Liver (tissue), 3 donors: ENCODE data around the gene PTH2.

Experiments
- GABPA ChIP-seq, 2 donors: IDR thresholded peaks in 1 of 2; conservative IDR thresholded peaks in 1 of 2; 2 replicates each; pipeline ENCODE4 v1.6.1; 2016; ENCODE audit warnings: antibody characterized with exemption in 2 of 2, mild to moderate bottlenecking in 1 of 2, moderate library complexity in 1 of 2
- HNF4G ChIP-seq: IDR thresholded peaks from 2 replicates; pipeline ENCODE4 v1.6.1; 2016; ENCODE audit warnings: antibody characterized with exemption
- JUND ChIP-seq, 2 donors: IDR thresholded peaks; 2 replicates each; pipeline ENCODE4 v1.6.1; 2016; ENCODE audit warnings: antibody characterized with exemption in 2 of 2
- RAD21 ChIP-seq, 2 donors: IDR thresholded peaks; 2 replicates each; pipeline ENCODE4 v1.6.1; 2016; ENCODE audit warnings: antibody characterized with exemption in 2 of 2, mild to moderate bottlenecking in 2 of 2
- SP1 ChIP-seq: IDR thresholded peaks from 2 replicates; pipeline ENCODE4 v1.6.1; 2018; ENCODE audit warnings: antibody characterized with exemption, mild to moderate bottlenecking
- TF ChIP-seq, protein P1 (sequence below): fragments of 150-350 bp; IDR thresholded peaks from 2 replicates; pipeline ENCODE4 v1.5.1; 2017; ENCODE audit warnings: improper control_type of control experiment, low read depth, low read length; ENCODE audit not compliant: missing input control
- TF ChIP-seq, protein P2 (sequence below): IDR thresholded peaks from 2 replicates; pipeline ENCODE4 v1.6.1; 2016; ENCODE audit warnings: antibody characterized with exemption
- TF ChIP-seq, protein P3 (sequence below): IDR thresholded peaks from 2 replicates; pipeline ENCODE4 v1.6.1; 2016; ENCODE audit warnings: antibody characterized with exemption
- TF ChIP-seq, protein P4 (sequence below): IDR thresholded peaks from 2 replicates; pipeline ENCODE4 v1.6.1; 2016; ENCODE audit warnings: antibody characterized with exemption, mild to moderate bottlenecking
- donor health status: healthy.
- donor health status: healthy.

DNA sequence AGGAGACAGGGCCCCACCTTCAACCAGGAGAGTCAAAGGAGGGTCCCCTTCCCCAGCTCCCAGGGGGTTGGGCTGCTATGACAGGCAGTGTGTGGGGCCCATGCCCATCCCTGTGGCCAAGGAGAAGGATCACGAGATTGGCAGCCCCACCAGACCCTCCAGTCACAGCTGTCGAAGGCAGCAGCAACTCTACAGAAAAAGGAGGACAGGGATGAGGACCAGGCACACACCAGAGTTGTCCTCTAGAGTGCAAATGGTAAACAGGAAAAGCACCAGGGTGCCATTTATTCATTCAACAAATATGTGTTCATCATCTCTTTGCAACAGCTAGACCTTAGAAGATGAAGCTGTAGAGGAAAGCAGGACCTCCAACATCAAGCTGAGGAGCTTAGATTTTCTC lies 4.1 kb downstream of the PTH2 start:
- TF ChIP-seq, protein P1, sequence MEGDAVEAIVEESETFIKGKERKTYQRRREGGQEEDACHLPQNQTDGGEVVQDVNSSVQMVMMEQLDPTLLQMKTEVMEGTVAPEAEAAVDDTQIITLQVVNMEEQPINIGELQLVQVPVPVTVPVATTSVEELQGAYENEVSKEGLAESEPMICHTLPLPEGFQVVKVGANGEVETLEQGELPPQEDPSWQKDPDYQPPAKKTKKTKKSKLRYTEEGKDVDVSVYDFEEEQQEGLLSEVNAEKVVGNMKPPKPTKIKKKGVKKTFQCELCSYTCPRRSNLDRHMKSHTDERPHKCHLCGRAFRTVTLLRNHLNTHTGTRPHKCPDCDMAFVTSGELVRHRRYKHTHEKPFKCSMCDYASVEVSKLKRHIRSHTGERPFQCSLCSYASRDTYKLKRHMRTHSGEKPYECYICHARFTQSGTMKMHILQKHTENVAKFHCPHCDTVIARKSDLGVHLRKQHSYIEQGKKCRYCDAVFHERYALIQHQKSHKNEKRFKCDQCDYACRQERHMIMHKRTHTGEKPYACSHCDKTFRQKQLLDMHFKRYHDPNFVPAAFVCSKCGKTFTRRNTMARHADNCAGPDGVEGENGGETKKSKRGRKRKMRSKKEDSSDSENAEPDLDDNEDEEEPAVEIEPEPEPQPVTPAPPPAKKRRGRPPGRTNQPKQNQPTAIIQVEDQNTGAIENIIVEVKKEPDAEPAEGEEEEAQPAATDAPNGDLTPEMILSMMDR = no peak
- TF ChIP-seq, protein P2, sequence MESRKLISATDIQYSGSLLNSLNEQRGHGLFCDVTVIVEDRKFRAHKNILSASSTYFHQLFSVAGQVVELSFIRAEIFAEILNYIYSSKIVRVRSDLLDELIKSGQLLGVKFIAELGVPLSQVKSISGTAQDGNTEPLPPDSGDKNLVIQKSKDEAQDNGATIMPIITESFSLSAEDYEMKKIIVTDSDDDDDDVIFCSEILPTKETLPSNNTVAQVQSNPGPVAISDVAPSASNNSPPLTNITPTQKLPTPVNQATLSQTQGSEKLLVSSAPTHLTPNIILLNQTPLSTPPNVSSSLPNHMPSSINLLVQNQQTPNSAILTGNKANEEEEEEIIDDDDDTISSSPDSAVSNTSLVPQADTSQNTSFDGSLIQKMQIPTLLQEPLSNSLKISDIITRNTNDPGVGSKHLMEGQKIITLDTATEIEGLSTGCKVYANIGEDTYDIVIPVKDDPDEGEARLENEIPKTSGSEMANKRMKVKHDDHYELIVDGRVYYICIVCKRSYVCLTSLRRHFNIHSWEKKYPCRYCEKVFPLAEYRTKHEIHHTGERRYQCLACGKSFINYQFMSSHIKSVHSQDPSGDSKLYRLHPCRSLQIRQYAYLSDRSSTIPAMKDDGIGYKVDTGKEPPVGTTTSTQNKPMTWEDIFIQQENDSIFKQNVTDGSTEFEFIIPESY = no peak
- TF ChIP-seq RAD21 (IDR thresholded peaks at IDR 0.05) (no peak), HNF4G (no peak), SP1 (no peak), JUND (IDR thresholded peaks at IDR 0.05) (no peak), GABPA (IDR thresholded peaks at IDR 0.05 in 1 of 2, conservative IDR thresholded peaks at IDR 0.05 in 1 of 2) (no peak)
- TF ChIP-seq, protein P3, sequence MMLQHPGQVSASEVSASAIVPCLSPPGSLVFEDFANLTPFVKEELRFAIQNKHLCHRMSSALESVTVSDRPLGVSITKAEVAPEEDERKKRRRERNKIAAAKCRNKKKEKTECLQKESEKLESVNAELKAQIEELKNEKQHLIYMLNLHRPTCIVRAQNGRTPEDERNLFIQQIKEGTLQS = no peak
- TF ChIP-seq, protein P4, sequence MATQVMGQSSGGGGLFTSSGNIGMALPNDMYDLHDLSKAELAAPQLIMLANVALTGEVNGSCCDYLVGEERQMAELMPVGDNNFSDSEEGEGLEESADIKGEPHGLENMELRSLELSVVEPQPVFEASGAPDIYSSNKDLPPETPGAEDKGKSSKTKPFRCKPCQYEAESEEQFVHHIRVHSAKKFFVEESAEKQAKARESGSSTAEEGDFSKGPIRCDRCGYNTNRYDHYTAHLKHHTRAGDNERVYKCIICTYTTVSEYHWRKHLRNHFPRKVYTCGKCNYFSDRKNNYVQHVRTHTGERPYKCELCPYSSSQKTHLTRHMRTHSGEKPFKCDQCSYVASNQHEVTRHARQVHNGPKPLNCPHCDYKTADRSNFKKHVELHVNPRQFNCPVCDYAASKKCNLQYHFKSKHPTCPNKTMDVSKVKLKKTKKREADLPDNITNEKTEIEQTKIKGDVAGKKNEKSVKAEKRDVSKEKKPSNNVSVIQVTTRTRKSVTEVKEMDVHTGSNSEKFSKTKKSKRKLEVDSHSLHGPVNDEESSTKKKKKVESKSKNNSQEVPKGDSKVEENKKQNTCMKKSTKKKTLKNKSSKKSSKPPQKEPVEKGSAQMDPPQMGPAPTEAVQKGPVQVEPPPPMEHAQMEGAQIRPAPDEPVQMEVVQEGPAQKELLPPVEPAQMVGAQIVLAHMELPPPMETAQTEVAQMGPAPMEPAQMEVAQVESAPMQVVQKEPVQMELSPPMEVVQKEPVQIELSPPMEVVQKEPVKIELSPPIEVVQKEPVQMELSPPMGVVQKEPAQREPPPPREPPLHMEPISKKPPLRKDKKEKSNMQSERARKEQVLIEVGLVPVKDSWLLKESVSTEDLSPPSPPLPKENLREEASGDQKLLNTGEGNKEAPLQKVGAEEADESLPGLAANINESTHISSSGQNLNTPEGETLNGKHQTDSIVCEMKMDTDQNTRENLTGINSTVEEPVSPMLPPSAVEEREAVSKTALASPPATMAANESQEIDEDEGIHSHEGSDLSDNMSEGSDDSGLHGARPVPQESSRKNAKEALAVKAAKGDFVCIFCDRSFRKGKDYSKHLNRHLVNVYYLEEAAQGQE = no peak
